ENCODE results near the gene FFAR3.

FFAR3 gene

DNA sequence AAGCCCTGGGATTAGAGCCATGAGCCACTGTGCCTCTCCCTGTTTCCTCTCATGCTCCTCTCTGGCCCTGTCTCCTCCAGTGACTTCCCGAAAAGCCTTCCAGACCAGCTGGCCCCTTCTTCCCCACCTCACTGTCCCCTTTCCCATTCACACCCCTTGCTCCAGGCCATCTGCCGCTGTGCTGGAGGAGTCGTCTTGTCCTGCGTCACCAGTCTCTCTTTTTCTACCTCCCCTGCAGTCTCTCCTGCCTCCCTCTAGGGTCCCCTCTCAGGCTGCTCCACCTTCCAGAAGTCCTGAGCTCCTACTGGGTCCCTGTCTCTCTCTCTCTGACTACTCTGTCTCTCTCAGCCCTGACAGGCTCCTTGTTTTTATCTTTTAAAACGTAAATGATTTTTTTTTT is 15.8 kb upstream of the FFAR3 start:
- Histone ChIP-seq H3K27me3 (ENCODE audit: control insufficient read depth, insufficient read depth, low read length) (no peaks in the 10 kb centered on the region), H3K4me3 (ENCODE audit: low read length) (no peak overlapping the region), H3K36me3 (ENCODE audit: control insufficient read depth, insufficient read depth, low read length) (no peaks in the 10 kb centered on the region), H3K4me1 (ENCODE audit: control insufficient read depth, insufficient read depth, low read length) (no peaks in the 10 kb centered on the region), H3K27ac (ENCODE audit: low read length) (no peak overlapping the region), H3K9me3 (ENCODE audit: control insufficient read depth, insufficient read depth, low read length) (no peaks in the 10 kb centered on the region)
- no CpG with 5 or more reads among the region's 5 CpGs for WGBS (ENCODE audit: insufficient coverage, insufficient read length)
- no peak for DNase-seq (ENCODE audit: low read depth, low spot score)

DNA sequence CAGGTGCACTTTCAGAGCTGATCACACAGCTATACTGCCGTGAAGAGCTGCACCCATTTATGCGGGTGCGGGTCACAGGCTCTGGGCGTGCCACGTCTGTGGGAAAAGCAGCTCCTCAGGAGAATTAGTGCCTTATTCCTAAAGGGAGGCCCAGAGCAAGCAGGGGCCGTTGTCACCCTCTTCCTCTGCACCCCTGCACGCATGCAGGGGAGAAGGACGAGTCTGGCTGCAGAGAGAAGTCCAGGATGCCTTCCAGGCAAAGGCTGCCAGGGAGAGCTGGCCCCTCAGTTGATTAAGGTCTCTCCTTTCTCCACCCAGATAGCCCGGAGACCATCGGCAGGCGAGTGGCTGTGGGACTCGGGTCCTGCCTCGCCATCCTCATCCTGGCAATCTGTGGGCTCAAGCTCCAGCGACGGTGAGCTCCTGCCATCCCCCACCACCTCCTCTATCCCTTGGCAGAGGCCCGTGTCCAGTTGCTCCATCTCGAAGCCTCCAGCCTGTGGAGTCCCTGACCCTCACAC is 13.7 kb upstream of the FFAR3 start:
- Histone ChIP-seq H3K4me1 (ENCODE audit: control insufficient read depth, insufficient read depth, low read length) (peaks cover 3% of the 10 kb centered on the region; the same call in 1 of the 2 replicates), H3K9me3 (ENCODE audit: control insufficient read depth, insufficient read depth, low read length) (no peaks in the 10 kb centered on the region), H3K27me3 (ENCODE audit: control insufficient read depth, insufficient read depth, low read length) (no peaks in the 10 kb centered on the region), H3K27ac (ENCODE audit: low read length) (no peak overlapping the region), H3K36me3 (ENCODE audit: control insufficient read depth, insufficient read depth, low read length) (no peaks in the 10 kb centered on the region), H3K4me3 (ENCODE audit: low read length) (no peak overlapping the region)
- DNase-seq (ENCODE audit: low read depth, low spot score) = no peak
- no CpG with 5 or more reads among the region's 17 CpGs for WGBS (ENCODE audit: insufficient coverage, insufficient read length)

DNA sequence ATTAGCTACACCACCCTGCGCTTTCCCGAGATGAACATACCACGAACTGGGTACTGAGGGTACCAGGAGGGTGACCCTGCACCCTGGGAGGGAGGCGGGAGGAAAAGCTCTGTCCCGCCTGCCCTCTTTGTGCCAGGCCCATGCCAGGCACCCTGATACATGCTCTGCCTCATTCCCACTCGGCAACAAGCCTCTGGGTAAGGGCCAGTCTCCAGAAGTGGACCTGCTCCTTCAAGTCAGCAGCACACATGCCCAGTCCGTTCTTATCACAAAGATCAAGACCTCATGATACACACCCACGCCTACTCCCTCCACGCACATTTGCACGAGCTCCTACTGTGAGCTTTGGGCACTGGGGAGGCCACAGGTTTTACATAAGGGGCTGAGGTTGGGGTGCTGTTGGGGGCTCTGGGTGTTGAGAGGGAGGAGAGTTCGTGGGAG is 12.6 kb upstream of the FFAR3 start:
- Histone ChIP-seq H3K36me3 (ENCODE audit: control insufficient read depth, insufficient read depth, low read length) (no peaks in the 10 kb centered on the region), H3K27ac (ENCODE audit: low read length) (no peak overlapping the region), H3K4me1 (ENCODE audit: control insufficient read depth, insufficient read depth, low read length) (peaks cover 3% of the 10 kb centered on the region; the same call in 1 of the 2 replicates), H3K4me3 (ENCODE audit: low read length) (no peak overlapping the region), H3K27me3 (ENCODE audit: control insufficient read depth, insufficient read depth, low read length) (no peaks in the 10 kb centered on the region), H3K9me3 (ENCODE audit: control insufficient read depth, insufficient read depth, low read length) (no peaks in the 10 kb centered on the region)
- DNase-seq (ENCODE audit: low read depth, low spot score) = no peak
- WGBS (ENCODE audit: insufficient coverage, insufficient read length) = no CpG with 5 or more reads among the region's 11 CpGs

DNA sequence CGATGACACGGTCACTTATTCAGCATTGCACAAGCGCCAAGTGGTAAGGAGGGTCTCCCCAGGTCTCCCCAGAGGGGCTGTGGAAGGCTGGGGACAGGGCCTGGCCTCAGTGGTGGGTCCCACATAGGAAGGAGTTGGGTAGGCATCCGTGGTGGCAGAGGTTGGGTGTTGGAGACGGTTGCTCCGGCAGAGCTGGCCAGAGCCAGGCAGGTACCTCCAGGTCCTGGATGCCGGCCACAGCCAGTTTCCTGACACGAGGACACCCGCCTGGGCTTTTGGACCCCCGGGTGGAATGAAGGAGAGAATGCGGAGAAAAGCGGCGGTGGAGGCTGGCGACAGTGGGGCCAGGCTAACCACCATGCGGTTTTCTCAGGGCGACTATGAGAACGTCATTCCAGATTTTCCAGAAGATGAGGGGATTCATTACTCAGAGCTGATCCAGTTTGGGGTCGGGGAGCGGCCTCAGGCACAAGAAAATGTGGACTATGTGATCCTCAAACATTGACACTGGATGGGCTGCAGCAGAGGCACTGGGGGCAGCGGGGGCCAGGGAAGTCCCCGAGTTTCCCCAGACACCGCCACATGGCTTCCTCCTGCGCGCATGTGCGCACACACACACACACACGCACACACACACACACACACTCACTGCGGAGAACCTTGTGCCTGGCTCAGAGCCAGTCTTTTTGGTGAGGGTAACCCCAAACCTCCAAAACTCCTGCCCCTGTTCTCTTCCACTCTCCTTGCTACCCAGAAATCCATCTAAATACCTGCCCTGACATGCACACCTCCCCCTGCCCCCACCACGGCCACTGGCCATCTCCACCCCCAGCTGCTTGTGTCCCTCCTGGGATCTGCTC is 11.8 kb upstream of the FFAR3 start:
- Histone ChIP-seq H3K4me3 (ENCODE audit: low read length) (no peak overlapping the region), H3K27ac (ENCODE audit: low read length) (no peak overlapping the region), H3K36me3 (ENCODE audit: control insufficient read depth, insufficient read depth, low read length) (no peaks in the 10 kb centered on the region), H3K4me1 (ENCODE audit: control insufficient read depth, insufficient read depth, low read length) (peaks cover 3% of the 10 kb centered on the region; the same call in 1 of the 2 replicates), H3K27me3 (ENCODE audit: control insufficient read depth, insufficient read depth, low read length) (no peaks in the 10 kb centered on the region), H3K9me3 (ENCODE audit: control insufficient read depth, insufficient read depth, low read length) (no peaks in the 10 kb centered on the region)
- no CpG with 5 or more reads among the region's 28 CpGs for WGBS (ENCODE audit: insufficient coverage, insufficient read length)
- DNase-seq (ENCODE audit: low read depth, low spot score) = no peak

DNA sequence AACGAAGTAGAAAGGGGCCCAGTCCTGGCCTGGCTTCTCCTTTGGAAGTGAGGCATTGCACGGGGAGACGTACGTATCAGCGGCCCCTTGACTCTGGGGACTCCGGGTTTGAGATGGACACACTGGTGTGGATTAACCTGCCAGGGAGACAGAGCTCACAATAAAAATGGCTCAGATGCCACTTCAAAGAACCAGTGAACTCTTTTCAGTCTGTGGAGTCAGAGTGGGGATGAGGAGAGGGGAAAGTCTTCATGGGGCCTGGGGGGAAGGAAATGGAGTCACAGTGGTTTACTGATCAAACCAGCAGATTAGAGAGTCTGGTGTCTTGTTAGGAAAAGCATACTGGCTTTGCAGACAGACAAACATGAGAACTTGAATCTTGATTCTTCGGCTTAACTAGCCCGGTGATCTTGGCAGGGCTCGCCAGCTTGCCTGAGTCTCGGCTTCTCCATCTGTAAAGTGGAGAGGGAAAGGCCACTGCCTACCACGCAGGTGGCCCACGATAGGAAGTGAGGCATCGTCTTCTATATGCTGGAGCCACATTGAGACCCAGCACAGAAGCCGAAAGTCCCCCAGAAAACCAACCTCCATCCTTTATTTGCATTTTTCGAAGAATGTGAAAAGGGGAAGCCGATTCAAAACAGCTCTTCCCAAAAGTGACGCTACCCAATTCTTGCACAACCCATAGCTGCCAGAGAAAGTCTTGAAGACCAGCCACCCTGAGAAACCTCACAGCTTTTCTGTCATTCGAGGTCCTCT is 10.9 kb upstream of the FFAR3 start, which contains the start of gene FFAR1:
TSS of gene FFAR1 (plus strand) at position 732 of the 759 bp plus-strand sequence. CDS start 3,650 bp downstream, outside the sequence.
- no peaks in the 10 kb centered on the region for H3K27me3 ChIP-seq (ENCODE audit: control insufficient read depth, insufficient read depth, low read length)
- H3K4me3 ChIP-seq (ENCODE audit: low read length) = no peak within 1 kb of the TSS
- whole genome bisulfite sequencing (ENCODE audit: insufficient coverage, insufficient read length) = no CpG with 5 or more reads among the region's 18 CpGs
- H3K9me3 ChIP-seq (ENCODE audit: control insufficient read depth, insufficient read depth, low read length) = no peaks in the 10 kb centered on the region
- DNase-seq (ENCODE audit: low read depth, low spot score) = no peak
- peaks cover 3% of the 10 kb centered on the region; the same call in 1 of the 2 replicates for H3K4me1 ChIP-seq (ENCODE audit: control insufficient read depth, insufficient read depth, low read length)
- no peaks in the 10 kb centered on the region for H3K36me3 ChIP-seq (ENCODE audit: control insufficient read depth, insufficient read depth, low read length)
- H3K27ac ChIP-seq (ENCODE audit: low read length) = no peak within 1 kb of the TSS

DNA sequence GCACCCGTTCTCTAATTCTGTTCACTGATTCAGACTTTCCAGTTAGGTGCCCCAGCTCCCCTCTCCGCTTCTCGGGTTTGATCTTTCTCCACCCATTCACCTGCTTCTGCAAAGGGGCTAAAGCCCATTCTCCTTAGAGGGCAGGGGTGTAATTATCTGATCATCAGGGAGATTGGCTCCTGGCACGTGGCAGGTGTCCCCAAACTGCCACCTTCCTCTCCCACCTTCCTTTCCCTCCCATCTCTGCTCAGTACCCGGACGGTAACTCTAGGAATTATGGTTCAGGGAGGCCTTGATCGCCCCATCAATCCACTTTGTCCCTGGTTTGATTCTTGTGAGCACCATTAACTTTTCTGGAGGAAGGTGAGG is 10.3 kb upstream of the FFAR3 start:
- no peak for DNase-seq (ENCODE audit: low read depth, low spot score)
- peaks cover 6% of the 10 kb centered on the region for H3K4me1 ChIP-seq (ENCODE audit: control insufficient read depth, insufficient read depth, low read length)
- H3K27me3 ChIP-seq (ENCODE audit: control insufficient read depth, insufficient read depth, low read length) = no peaks in the 10 kb centered on the region
- WGBS (ENCODE audit: insufficient coverage, insufficient read length) = no CpG with 5 or more reads among the region's 7 CpGs
- H3K9me3 ChIP-seq (ENCODE audit: control insufficient read depth, insufficient read depth, low read length) = no peaks in the 10 kb centered on the region
- H3K27ac ChIP-seq (ENCODE audit: low read length) = no peak overlapping the region
- H3K4me3 ChIP-seq (ENCODE audit: low read length) = no peak overlapping the region
- no peaks in the 10 kb centered on the region for H3K36me3 ChIP-seq (ENCODE audit: control insufficient read depth, insufficient read depth, low read length)

DNA sequence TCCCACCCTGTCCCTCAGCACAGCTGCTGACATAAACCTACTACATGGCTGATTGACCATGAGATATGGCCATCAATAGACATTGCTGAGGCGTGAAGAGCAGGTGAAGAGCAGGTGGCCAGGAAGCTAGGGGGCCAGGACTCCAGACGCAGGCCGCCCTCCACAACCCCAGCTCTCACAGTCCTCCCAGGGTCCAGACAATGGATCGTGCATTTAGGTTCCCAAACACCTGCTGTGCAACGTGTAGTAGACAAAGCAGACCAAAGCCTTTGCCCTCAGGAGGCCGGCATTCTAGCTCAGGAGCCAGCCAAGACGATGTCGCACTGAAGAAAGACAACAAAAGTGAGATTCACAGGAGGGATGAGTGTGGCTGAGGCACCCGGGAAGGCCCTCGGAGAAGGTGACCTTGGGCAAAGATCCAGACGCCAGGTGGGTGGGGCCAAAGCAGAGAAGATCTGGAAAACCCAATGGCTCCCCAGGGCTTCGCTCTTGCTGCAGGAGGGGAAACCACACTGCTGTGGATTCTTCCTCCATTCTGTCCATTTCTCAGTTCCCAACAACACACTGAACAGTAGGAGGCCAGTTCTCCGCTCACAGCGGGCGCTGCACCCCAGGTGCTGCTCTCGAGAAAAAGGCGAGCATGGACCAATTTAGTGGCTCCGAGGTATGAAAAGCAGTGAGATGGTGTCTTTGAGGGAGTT is 9.2 kb upstream of the FFAR3 start:
- DNase-seq (ENCODE audit: low read depth, low spot score) = no peak
- H3K9me3 ChIP-seq (ENCODE audit: control insufficient read depth, insufficient read depth, low read length) = no peaks in the 10 kb centered on the region
- no peak overlapping the region for H3K4me3 ChIP-seq (ENCODE audit: low read length)
- H3K27me3 ChIP-seq (ENCODE audit: control insufficient read depth, insufficient read depth, low read length) = no peaks in the 10 kb centered on the region
- peaks cover 6% of the 10 kb centered on the region for H3K4me1 ChIP-seq (ENCODE audit: control insufficient read depth, insufficient read depth, low read length)
- H3K36me3 ChIP-seq (ENCODE audit: control insufficient read depth, insufficient read depth, low read length) = no peaks in the 10 kb centered on the region
- no peak overlapping the region for H3K27ac ChIP-seq (ENCODE audit: low read length)
- no CpG with 5 or more reads among the region's 18 CpGs for WGBS (ENCODE audit: insufficient coverage, insufficient read length)

DNA sequence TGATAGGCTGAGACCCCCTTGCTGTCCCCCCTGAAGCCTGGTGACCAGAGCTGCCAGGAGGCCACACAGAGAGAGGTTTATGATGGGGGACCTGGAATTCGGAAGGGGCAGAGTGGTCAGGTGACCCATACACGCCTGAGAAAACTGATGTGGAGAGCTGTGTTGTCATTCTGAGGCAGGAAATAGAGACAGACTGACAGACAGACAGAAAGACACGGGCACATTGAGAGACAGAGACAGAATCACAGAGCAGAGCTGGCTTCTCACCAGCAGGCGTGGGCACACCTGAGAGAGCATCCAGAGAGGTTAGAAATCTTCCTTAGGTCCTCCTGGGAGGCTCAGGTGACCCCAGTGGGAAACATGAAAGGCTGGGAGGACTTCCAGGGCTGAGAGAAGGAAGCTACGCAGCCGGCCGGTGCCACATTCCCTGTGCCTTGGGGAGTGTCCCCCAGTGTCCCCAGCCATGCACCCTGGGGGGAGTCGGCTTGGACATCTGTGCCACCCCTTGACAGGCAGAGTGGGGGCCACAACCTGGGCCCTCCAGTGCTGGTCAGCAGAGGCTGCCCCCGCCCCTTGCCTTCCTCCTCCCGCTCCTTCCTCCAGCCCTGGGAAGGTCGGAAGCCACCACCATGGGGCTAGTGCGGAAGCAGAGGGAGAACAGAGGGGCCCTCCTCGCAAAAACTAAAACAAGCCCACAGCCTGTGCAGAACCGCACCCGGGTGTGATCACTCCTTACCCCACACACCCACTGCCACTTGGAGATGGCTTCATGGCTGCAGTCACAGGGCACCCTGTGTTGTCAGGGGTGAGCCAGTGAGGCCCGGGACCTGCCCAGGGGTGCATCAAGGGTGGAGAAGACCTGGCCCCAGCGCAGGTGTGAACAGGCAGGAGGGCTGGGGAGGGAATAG is 8.4 kb upstream of the FFAR3 start:
- Histone ChIP-seq H3K27ac (ENCODE audit: low read length) (no peak overlapping the region), H3K4me3 (ENCODE audit: low read length) (no peak overlapping the region), H3K9me3 (ENCODE audit: control insufficient read depth, insufficient read depth, low read length) (no peaks in the 10 kb centered on the region), H3K36me3 (ENCODE audit: control insufficient read depth, insufficient read depth, low read length) (no peaks in the 10 kb centered on the region), H3K4me1 (ENCODE audit: control insufficient read depth, insufficient read depth, low read length) (peaks cover 6% of the 10 kb centered on the region), H3K27me3 (ENCODE audit: control insufficient read depth, insufficient read depth, low read length) (no peaks in the 10 kb centered on the region)
- DNase-seq (ENCODE audit: low read depth, low spot score) = no peak
- no CpG with 5 or more reads among the region's 17 CpGs for WGBS (ENCODE audit: insufficient coverage, insufficient read length)

DNA sequence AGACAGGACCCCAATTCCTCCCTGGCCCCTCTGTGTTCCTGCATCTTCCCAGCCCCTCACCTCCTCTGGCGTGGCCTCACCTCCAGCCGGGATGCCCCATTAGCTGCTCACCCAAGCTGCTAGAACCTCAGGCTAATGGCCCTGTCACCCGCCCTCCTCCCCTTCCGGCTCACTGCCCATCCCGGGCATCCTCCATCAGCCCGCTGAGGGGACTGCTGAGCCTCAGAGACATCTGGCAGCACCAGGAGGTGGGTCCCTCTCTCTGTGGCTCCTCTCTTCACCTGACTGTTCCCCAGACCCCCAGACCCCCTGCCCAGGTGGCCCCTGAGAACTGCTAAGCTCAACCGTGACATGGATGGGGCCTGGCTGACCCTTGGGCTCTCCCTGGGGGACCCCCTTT is 7.7 kb upstream of the FFAR3 start:
- H3K4me3 ChIP-seq (ENCODE audit: low read length) = no peak overlapping the region
- peaks cover 6% of the 10 kb centered on the region for H3K4me1 ChIP-seq (ENCODE audit: control insufficient read depth, insufficient read depth, low read length)
- H3K27ac ChIP-seq (ENCODE audit: low read length) = no peak overlapping the region
- H3K36me3 ChIP-seq (ENCODE audit: control insufficient read depth, insufficient read depth, low read length) = no peaks in the 10 kb centered on the region
- H3K27me3 ChIP-seq (ENCODE audit: control insufficient read depth, insufficient read depth, low read length) = no peaks in the 10 kb centered on the region
- DNase-seq (ENCODE audit: low read depth, low spot score) = no peak
- no CpG with 5 or more reads among the region's 7 CpGs for WGBS (ENCODE audit: insufficient coverage, insufficient read length)
- no peaks in the 10 kb centered on the region for H3K9me3 ChIP-seq (ENCODE audit: control insufficient read depth, insufficient read depth, low read length)
